ENCODE results near the gene SLIRP.

DNA sequence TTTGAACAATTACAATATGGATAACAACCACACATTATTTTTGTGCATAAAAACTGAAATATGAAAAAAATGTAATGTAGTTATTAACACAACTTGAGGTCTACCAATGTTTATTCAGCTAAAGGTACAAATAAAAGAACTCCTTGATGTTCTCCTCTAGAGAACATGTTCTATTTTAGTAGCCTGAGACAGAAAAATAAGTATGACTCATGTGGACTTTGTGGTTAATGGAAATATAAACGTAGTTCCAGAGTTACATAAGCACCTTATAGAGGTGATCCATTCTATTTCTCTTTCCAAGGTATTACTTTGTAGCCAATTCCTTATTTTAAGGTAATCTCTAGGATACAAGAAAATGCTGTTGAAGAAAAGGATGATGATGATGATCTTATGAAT is 25.7 kb upstream of the SLIRP start:
- TF ChIP-seq EZH2 (IDR thresholded peaks at IDR 0.05; ENCODE audit: low read length, missing control alignments) (no peak), CTCF (conservative IDR thresholded peaks at IDR 0.05 in 1 of 2, IDR thresholded peaks at IDR 0.05 in 1 of 2; ENCODE audit: low read depth in 1 of 2, low read length in 2 of 2) (no peak)
